IPS-18a (cell line): ENCODE measurements around the gene DPYD.

Experiments used
- H3K27ac ChIP-seq: one replicate; pipeline ENCODE4 v1.5.1; 2013; ENCODE audit warnings: low read length
- H3K27me3 ChIP-seq: one replicate; pipeline ENCODE4 v1.6.1; 2013; ENCODE audit warnings: mild to moderate bottlenecking, low read length; ENCODE audit not compliant: control insufficient read depth, insufficient read depth
- H3K36me3 ChIP-seq: one replicate; pipeline ENCODE4 v1.6.1; 2013; ENCODE audit warnings: low read depth, low read length; ENCODE audit not compliant: control insufficient read depth
- H3K4me1 ChIP-seq: one replicate; pipeline ENCODE4 v1.6.1; 2013; ENCODE audit warnings: low read depth, low read length; ENCODE audit not compliant: control insufficient read depth
- H3K4me3 ChIP-seq: one replicate; pipeline ENCODE4 v1.5.1; 2013; ENCODE audit warnings: low read length
- H3K9ac ChIP-seq: one replicate; pipeline ENCODE4 v1.6.1; 2013; ENCODE audit warnings: mild to moderate bottlenecking, low read length, moderate library complexity
- H3K9me3 ChIP-seq: one replicate; pipeline ENCODE4 v1.6.1; 2013; ENCODE audit warnings: low read depth, low read length; ENCODE audit not compliant: control insufficient read depth

The DPYD gene

DNA sequence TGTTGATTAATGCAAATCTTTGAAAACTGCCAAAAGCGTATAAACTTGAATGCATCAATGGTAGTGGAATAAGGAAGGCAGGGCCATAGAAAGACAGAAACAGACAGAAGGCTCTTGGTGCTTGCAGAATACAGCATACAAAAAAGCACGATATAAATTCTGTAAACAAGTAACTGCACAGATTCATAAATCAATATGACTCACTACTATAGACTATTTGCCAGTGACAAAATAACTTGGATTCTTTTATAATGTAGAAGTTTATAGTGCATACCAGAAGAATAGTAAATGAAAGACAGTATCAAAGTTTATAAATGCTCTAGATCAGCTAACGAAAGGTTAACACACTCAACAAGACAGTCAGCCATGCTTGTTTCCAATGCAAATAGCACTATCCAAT, 849.7 kb downstream of the DPYD start:
- no peak overlapping the region for H3K9ac ChIP-seq
- H3K4me3 ChIP-seq, result no peak overlapping the region
- H3K36me3 ChIP-seq, result no peaks in the 10 kb centered on the region
- no peaks in the 10 kb centered on the region for H3K27me3 ChIP-seq
- no peaks in the 10 kb centered on the region for H3K9me3 ChIP-seq
- no peak overlapping the region for H3K27ac ChIP-seq
- no peaks in the 10 kb centered on the region for H3K4me1 ChIP-seq

DNA sequence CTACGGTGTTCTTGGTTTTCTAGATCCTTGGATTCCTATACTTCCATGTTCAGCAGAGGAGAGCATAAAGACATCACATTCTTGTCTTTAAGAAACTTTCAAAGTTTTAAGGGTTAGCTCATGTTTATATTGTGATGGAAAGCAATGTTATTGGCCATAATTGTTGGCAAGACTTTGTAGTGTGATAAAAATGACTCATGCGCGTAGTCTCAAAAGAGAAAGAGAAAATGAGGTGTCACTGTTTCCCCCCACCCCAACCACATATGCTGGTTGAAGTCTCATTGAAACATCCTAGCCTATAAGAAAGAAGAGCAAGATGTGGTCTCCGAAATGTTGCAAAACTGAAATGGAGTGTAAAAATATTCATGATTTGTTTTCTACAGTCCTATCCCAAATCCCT, 850.5 kb downstream of the DPYD start:
- Histone ChIP-seq H3K27ac (no peak overlapping the region), H3K4me1 (no peaks in the 10 kb centered on the region), H3K9ac (no peak overlapping the region), H3K4me3 (no peak overlapping the region), H3K9me3 (no peaks in the 10 kb centered on the region), H3K27me3 (no peaks in the 10 kb centered on the region), H3K36me3 (no peaks in the 10 kb centered on the region)

GRCh38 chr1:97069312-97069711, 851.5 kb downstream of the DPYD start:
- Histone ChIP-seq H3K36me3 (no peaks in the 10 kb centered on the region), H3K9me3 (no peaks in the 10 kb centered on the region), H3K4me1 (no peaks in the 10 kb centered on the region), H3K4me3 (no peak overlapping the region), H3K27me3 (no peaks in the 10 kb centered on the region), H3K9ac (no peak overlapping the region), H3K27ac (no peak overlapping the region)

- H3K9me3 ChIP-seq, result peaks cover 7% of the 10 kb centered on the region
- no peaks in the 10 kb centered on the region for H3K36me3 ChIP-seq
- H3K27ac ChIP-seq, result no peak overlapping the region
- no peak overlapping the region for H3K9ac ChIP-seq
- no peaks in the 10 kb centered on the region for H3K4me1 ChIP-seq
- no peak overlapping the region for H3K4me3 ChIP-seq
- no peaks in the 10 kb centered on the region for H3K27me3 ChIP-seq
These were observed 854.0 kb downstream of the DPYD start for GRCh38 chr1:97066860-97067259.

GRCh38 chr1:97063532-97063931, 857.3 kb downstream of the DPYD start:
- Histone ChIP-seq H3K9ac (no peak overlapping the region), H3K9me3 (peaks cover 19% of the 10 kb centered on the region), H3K27ac (no peak overlapping the region), H3K27me3 (no peaks in the 10 kb centered on the region), H3K36me3 (no peaks in the 10 kb centered on the region), H3K4me3 (no peak overlapping the region), H3K4me1 (no peaks in the 10 kb centered on the region)

GRCh38 chr1:97061604-97062003, 859.2 kb downstream of the DPYD start:
- Histone ChIP-seq H3K9ac (no peak overlapping the region), H3K36me3 (no peaks in the 10 kb centered on the region), H3K9me3 (peaks cover 30% of the 10 kb centered on the region), H3K4me3 (no peak overlapping the region), H3K27me3 (no peaks in the 10 kb centered on the region), H3K4me1 (no peaks in the 10 kb centered on the region), H3K27ac (no peak overlapping the region)

- no peak overlapping the region for H3K27ac ChIP-seq
- H3K4me1 ChIP-seq, result peaks cover 7% of the 10 kb centered on the region
- no peaks in the 10 kb centered on the region for H3K27me3 ChIP-seq
- H3K36me3 ChIP-seq, result no peaks in the 10 kb centered on the region
- no peak overlapping the region for H3K9ac ChIP-seq
- H3K4me3 ChIP-seq, result no peak overlapping the region
- peaks cover 28% of the 10 kb centered on the region for H3K9me3 ChIP-seq
These were observed 864.4 kb downstream of the DPYD start for GRCh38 chr1:97056386-97056785.

DNA sequence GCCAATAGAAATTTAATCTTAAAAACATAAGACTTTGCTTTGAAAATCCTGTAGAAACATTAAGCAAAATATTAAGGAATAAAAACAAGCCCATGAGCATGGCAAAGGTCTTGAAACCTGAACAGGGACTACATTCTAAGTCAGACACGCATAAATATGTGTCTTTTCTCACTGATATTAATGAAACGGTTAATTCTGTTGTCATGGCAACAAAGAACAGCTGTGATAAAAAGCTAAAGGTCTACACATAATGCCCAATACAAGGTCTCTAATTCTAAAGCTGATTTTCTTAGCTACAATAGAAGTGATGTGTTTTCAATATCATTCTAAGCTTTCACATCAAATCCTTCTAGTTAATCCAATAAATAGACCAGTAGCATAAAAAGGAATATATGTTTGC, 867.6 kb downstream of the DPYD start:
- peaks cover 20% of the 10 kb centered on the region for H3K9me3 ChIP-seq
- H3K4me1 ChIP-seq, result peaks cover 7% of the 10 kb centered on the region
- no peak overlapping the region for H3K4me3 ChIP-seq
- no peaks in the 10 kb centered on the region for H3K36me3 ChIP-seq
- no peaks in the 10 kb centered on the region for H3K27me3 ChIP-seq
- H3K9ac ChIP-seq, result no peak overlapping the region
- H3K27ac ChIP-seq, result no peak overlapping the region

DNA sequence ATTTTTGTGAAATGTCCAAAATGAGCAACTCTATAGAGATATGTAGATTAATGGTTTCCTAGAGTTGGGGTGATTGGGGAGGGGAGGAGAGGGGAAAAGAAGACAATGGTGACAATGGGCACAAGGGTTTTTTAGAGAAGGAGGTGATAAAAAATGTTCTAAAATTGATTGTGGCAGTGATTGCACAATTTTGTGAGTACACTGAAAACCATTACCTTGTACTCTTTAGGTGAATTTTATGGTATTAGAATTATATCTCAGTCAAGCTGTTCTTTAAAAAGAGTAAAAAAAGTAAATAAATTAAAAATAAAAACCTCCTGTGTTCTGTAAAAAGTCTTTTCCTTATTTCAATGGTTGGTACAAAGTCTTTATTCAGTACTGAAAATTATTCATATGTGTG, 869.0 kb downstream of the DPYD start:
- Histone ChIP-seq H3K4me1 (peaks cover 7% of the 10 kb centered on the region), H3K9me3 (peaks cover 12% of the 10 kb centered on the region), H3K27ac (no peak overlapping the region), H3K27me3 (no peaks in the 10 kb centered on the region), H3K4me3 (no peak overlapping the region), H3K36me3 (no peaks in the 10 kb centered on the region), H3K9ac (no peak overlapping the region)

DNA sequence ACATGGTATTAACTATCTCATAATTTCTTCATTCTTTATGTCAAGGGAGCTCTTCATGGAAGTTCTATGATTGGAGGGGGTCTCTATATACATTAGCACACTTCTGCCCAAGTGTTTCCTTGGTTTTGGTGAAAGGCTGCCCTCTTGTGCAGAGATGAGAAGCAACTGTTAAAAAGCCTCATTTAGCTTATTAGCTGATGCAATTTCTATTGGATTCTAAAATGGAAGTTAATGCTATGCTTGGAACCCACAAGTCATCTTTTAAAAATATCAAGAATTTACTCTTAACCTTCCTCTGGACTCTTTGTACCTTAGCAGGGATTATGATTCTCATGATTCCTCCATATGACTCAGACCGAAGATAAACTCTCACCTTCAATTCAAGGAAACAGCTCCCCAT, 870.3 kb downstream of the DPYD start:
- H3K27me3 ChIP-seq, result no peaks in the 10 kb centered on the region
- peak overlapping the region; percentile 59 for H3K27ac ChIP-seq
- H3K36me3 ChIP-seq, result no peaks in the 10 kb centered on the region
- H3K4me3 ChIP-seq, result no peak overlapping the region
- H3K4me1 ChIP-seq, result peaks cover 7% of the 10 kb centered on the region
- H3K9me3 ChIP-seq, result no peaks in the 10 kb centered on the region
- H3K9ac ChIP-seq, result no peak overlapping the region

DNA sequence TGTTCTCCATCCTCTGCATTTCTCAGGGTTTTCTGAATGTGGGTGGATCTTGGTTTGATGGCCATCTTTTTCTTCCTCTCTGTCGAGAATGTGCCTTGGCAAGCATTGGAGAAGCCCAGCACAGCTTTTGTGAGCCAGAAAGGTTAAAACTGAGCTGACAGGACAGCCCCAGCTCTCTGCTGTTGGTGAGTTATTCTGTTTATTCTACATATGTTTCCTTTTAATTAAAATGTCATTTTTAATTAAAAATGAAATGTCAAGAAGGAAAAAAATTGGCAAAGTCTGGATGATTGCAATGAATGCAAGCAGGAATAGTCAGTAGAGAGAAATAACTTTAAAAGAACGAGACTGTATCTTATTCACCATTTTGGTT, 873.4 kb downstream of the DPYD start:
- H3K4me3 ChIP-seq, result no peak overlapping the region
- H3K27me3 ChIP-seq, result no peaks in the 10 kb centered on the region
- no peaks in the 10 kb centered on the region for H3K9me3 ChIP-seq
- no peak overlapping the region for H3K27ac ChIP-seq
- H3K36me3 ChIP-seq, result no peaks in the 10 kb centered on the region
- H3K9ac ChIP-seq, result no peak overlapping the region
- no peaks in the 10 kb centered on the region for H3K4me1 ChIP-seq

- H3K9me3 ChIP-seq, result no peaks in the 10 kb centered on the region
- no peaks in the 10 kb centered on the region for H3K36me3 ChIP-seq
- no peak overlapping the region for H3K27ac ChIP-seq
- H3K27me3 ChIP-seq, result no peaks in the 10 kb centered on the region
- no peak overlapping the region for H3K9ac ChIP-seq
- no peak overlapping the region for H3K4me3 ChIP-seq
- H3K4me1 ChIP-seq, result no peaks in the 10 kb centered on the region
These were observed 873.9 kb downstream of the DPYD start for GRCh38 chr1:97046765-97047420.
